GM23338 (cell line): ENCODE measurements around the gene PDE1C. TPM values are rescaled to one million over a fixed set of nuclear protein-coding genes. Genes with fewer than 3 reads are reported as not detected.

Experiments used
- ATAC-seq: fragments of 200-7000 bp; cut with Tn5 transposase; 3 replicates; pipeline ENCODE4 v1.9.1; 2020
- DNase-seq: peaks from one replicate; pipeline ENCODE4 v3.0.0-alpha.2; 2015; ENCODE audit warnings: low spot score
- H2AFZ ChIP-seq: fragments of 200-600 bp; sonication (generic); 2 replicates; pipeline ENCODE4 v1.8.0; 2016; ENCODE audit warnings: antibody characterized with exemption, mild to moderate bottlenecking, moderate library complexity
- H3F3A ChIP-seq: fragments of 200-600 bp; sonication (generic); replicated peaks from 2 replicates; pipeline ENCODE4 v1.8.0; 2017; ENCODE audit warnings: antibody characterized with exemption, mixed run types, low read depth
- H3K27ac ChIP-seq: fragments of 200-600 bp; sonication (generic); 2 replicates; pipeline ENCODE4 v1.6.1; 2016; ENCODE audit warnings: low read depth
- H3K27me3 ChIP-seq: fragments of 200-600 bp; sonication (generic); 2 replicates; pipeline ENCODE4 v1.8.0; 2016; ENCODE audit warnings: mild to moderate bottlenecking, mixed run types, moderate library complexity; ENCODE audit not compliant: insufficient read depth
- H3K36me3 ChIP-seq: fragments of 200-600 bp; sonication (generic); 2 replicates; pipeline ENCODE4 v1.8.0; 2016; ENCODE audit warnings: mild to moderate bottlenecking; ENCODE audit not compliant: insufficient read depth
- H3K4me1 ChIP-seq: fragments of 200-600 bp; sonication (generic); 2 replicates; pipeline ENCODE4 v1.8.0; 2016; ENCODE audit warnings: mild to moderate bottlenecking, moderate library complexity; ENCODE audit not compliant: insufficient read depth
- H3K4me2 ChIP-seq: fragments of 200-600 bp; sonication (generic); 2 replicates; pipeline ENCODE4 v1.7.1; 2017; ENCODE audit warnings: mixed run types
- H3K4me3 ChIP-seq: fragments of 200-600 bp; sonication (generic); 2 replicates; pipeline ENCODE4 v1.6.1; 2016; ENCODE audit warnings: mixed run types
- H3K79me2 ChIP-seq: fragments of 200-600 bp; sonication (generic); replicated peaks from 2 replicates; pipeline ENCODE4 v1.8.0; 2017; ENCODE audit warnings: mild to moderate bottlenecking; ENCODE audit not compliant: insufficient read depth
- H3K9me2 ChIP-seq: fragments of 200-600 bp; sonication (generic); 2 replicates; pipeline ENCODE4 v1.8.0; 2017; ENCODE audit not compliant: insufficient read depth
- H4K20me1 ChIP-seq: fragments of 200-600 bp; sonication (generic); replicated peaks from 2 replicates; pipeline ENCODE4 v1.8.0; 2017; ENCODE audit warnings: mild to moderate bottlenecking; ENCODE audit not compliant: insufficient read depth
- H3K27ac Mint-ChIP-seq: 2 replicates; pipeline ENCODE4 v1.8.0; 2020; ENCODE audit warnings: inconsistent platforms, mild to moderate bottlenecking, moderate library complexity, mixed read lengths
- H3K27me3 Mint-ChIP-seq: 3 replicates; pipeline ENCODE4 v1.8.0; 2022; ENCODE audit warnings: low read depth, mild to moderate bottlenecking, moderate library complexity, mixed read lengths, inconsistent platforms; ENCODE audit not compliant: insufficient read depth, poor library complexity
- H3K36me3 Mint-ChIP-seq: 3 replicates; pipeline ENCODE4 v1.8.0; 2021; ENCODE audit warnings: low read depth, mild to moderate bottlenecking, inconsistent platforms, moderate library complexity, mixed read lengths
- H3K4me1 Mint-ChIP-seq: 3 replicates; pipeline ENCODE4 v1.8.0; 2020; ENCODE audit warnings: mild to moderate bottlenecking, inconsistent platforms, mixed read lengths
- H3K4me3 Mint-ChIP-seq: 3 replicates; pipeline ENCODE4 v1.8.0; 2021; ENCODE audit warnings: moderate library complexity, mild to moderate bottlenecking, inconsistent platforms, mixed read lengths
- H3K9me3 Mint-ChIP-seq: 3 replicates; pipeline ENCODE4 v1.8.0; 2020; ENCODE audit warnings: moderate library complexity, mild to moderate bottlenecking, inconsistent platforms, mixed read lengths
- CREB1 ChIP-seq: fragments of 250-450 bp; sonication (Bioruptor Pico); IDR thresholded peaks from 2 replicates; pipeline ENCODE4 v1.5.0; 2020; ENCODE audit warnings: low read depth, mild to moderate bottlenecking, moderate library complexity
- EZH2 ChIP-seq: fragments of 200-600 bp; sonication (generic); IDR thresholded peaks from one replicate; pipeline ENCODE4 v1.8.0; 2017; ENCODE audit warnings: antibody characterized with exemption, mild to moderate bottlenecking, low read depth; ENCODE audit not compliant: unreplicated experiment
- EZH2phosphoT487 ChIP-seq: fragments of 200-600 bp; sonication (generic); IDR thresholded peaks from one replicate; pipeline ENCODE4 v1.8.1; 2018; ENCODE audit warnings: antibody characterized with exemption; ENCODE audit not compliant: unreplicated experiment
- JUNB ChIP-seq: IDR thresholded peaks from one replicate; pipeline ENCODE4 v1.6.1; 2016; ENCODE audit warnings: antibody characterized with exemption; ENCODE audit not compliant: unreplicated experiment
- NANOG ChIP-seq: IDR thresholded peaks from 2 replicates; pipeline ENCODE4 v1.6.1; 2016; ENCODE audit warnings: antibody characterized with exemption, borderline replicate concordance
- POLR2AphosphoS5 ChIP-seq: IDR thresholded peaks from 2 replicates; pipeline ENCODE4 v1.6.1; 2016; ENCODE audit warnings: antibody characterized with exemption, low read depth
- STAT1 ChIP-seq: IDR thresholded peaks from one replicate; pipeline ENCODE4 v1.6.1; 2016; ENCODE audit warnings: antibody characterized with exemption; ENCODE audit not compliant: unreplicated experiment
- ZNF114 ChIP-seq: fragments of 250-450 bp; sonication (Bioruptor Pico); IDR thresholded peaks from 2 replicates; pipeline ENCODE4 v1.5.0; 2020; ENCODE audit warnings: mild to moderate bottlenecking, moderate library complexity
- ZNF331 ChIP-seq: fragments of 250-450 bp; sonication (Bioruptor Pico); IDR thresholded peaks from 2 replicates; pipeline ENCODE4 v1.5.0; 2020; ENCODE audit warnings: low read depth, mild to moderate bottlenecking, moderate library complexity
- polyA plus RNA-seq: library from polyadenylated mRNA; unstranded; fragments of >200 nt; fragmentation: Nextera tagmentation; extraction: Ambion mirVana; gene quantifications from 2 replicates; pipeline ENCODE4 v1.2.1, GENCODE V29; 2016
- total RNA-seq: library from RNA; depleted of rRNA; stranded (reverse); fragments of >200 nt; shearing (Covaris generic); gene quantifications from 2 replicates; pipeline ENCODE4 v1.2.3, GENCODE V29; 2014
- TF ChIP-seq, protein P1 (sequence below): IDR thresholded peaks from 2 replicates; pipeline ENCODE4 v1.6.1; 2016; ENCODE audit warnings: antibody characterized with exemption
- TF ChIP-seq, protein P2 (sequence below): fragments of 250-450 bp; sonication (Bioruptor Pico); IDR thresholded peaks from 2 replicates; pipeline ENCODE4 v1.5.0; 2020; ENCODE audit warnings: mild to moderate bottlenecking, moderate library complexity
- TF ChIP-seq, protein P3 (sequence below), 2 experiments: fragments of 200-600 bp in 1 of 2; sonication (generic) in 1 of 2; conservative IDR thresholded peaks; 2 replicates each; pipeline versions ENCODE4 v1.5.1 to v1.6.1; 2016 to 2017; ENCODE audit warnings: antibody characterized with exemption in 2 of 2, low read depth in 2 of 2, mild to moderate bottlenecking in 2 of 2, moderate library complexity in 1 of 2
- TF ChIP-seq, protein P4 (sequence below): IDR thresholded peaks from one replicate; pipeline ENCODE4 v1.6.1; 2018; ENCODE audit warnings: antibody characterized with exemption; ENCODE audit not compliant: unreplicated experiment

Gene PDE1C
- total and polyA plus RNA-seq, 2 experiments from 2014 or later: 0.28 TPM; not detected in 1

DNA sequence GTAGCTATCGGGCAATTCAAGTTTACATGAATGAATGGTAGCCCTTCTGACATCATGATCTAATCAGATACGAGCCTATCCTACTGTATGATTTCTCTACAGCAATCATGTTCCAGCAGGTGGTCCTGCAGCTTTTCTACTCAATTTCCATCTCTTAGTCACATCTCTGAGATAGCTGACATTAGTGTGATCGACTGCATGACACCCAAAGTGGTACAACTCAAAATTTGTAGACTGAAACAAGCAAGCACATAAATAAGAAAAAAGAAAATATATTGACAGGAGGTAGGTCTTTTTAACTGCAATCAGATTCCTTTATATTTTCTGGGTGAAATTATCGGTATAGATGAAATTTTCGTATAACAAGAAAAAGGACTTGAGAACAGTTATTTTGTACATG, 251.2 kb downstream of the PDE1C start:
- ATAC-seq: no peak
- H3K27ac ChIP-seq: no peak overlapping the region
- H3K27ac Mint-ChIP-seq: no peak overlapping the region
- H3K4me1 Mint-ChIP-seq: peaks cover 16% of the 10 kb centered on the region
- H3K4me1 ChIP-seq: peaks cover 13% of the 10 kb centered on the region
- no peaks in the 10 kb centered on the region for H3K9me2 ChIP-seq
- DNase-seq: no peak
- no peaks in the 10 kb centered on the region for H3K36me3 ChIP-seq
- no peak overlapping the region for H3K4me2 ChIP-seq
- no peak overlapping the region for H2AFZ ChIP-seq
- no peaks in the 10 kb centered on the region for H3K79me2 ChIP-seq
- H3K4me3 ChIP-seq: no peak overlapping the region
- H3K27me3 ChIP-seq: no peaks in the 10 kb centered on the region
- no peak overlapping the region for H3K4me3 Mint-ChIP-seq
- H3K27me3 Mint-ChIP-seq: no peaks in the 10 kb centered on the region
- H4K20me1 ChIP-seq: no peaks in the 10 kb centered on the region
- no peaks in the 10 kb centered on the region for H3K36me3 Mint-ChIP-seq
- no peaks in the 10 kb centered on the region for H3F3A ChIP-seq
- TF ChIP-seq POLR2AphosphoS5 (no peak), JUNB (no peak), EZH2 (no peak), EZH2phosphoT487 (no peak), ZNF331 (no peak), STAT1 (no peak), CREB1 (CRISPR knock-in tag) (no peak), ZNF114 (CRISPR knock-in tag) (no peak), NANOG (no peak)
- TF ChIP-seq, protein P1, sequence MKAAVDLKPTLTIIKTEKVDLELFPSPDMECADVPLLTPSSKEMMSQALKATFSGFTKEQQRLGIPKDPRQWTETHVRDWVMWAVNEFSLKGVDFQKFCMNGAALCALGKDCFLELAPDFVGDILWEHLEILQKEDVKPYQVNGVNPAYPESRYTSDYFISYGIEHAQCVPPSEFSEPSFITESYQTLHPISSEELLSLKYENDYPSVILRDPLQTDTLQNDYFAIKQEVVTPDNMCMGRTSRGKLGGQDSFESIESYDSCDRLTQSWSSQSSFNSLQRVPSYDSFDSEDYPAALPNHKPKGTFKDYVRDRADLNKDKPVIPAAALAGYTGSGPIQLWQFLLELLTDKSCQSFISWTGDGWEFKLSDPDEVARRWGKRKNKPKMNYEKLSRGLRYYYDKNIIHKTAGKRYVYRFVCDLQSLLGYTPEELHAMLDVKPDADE: no peak
- TF ChIP-seq, protein P2, sequence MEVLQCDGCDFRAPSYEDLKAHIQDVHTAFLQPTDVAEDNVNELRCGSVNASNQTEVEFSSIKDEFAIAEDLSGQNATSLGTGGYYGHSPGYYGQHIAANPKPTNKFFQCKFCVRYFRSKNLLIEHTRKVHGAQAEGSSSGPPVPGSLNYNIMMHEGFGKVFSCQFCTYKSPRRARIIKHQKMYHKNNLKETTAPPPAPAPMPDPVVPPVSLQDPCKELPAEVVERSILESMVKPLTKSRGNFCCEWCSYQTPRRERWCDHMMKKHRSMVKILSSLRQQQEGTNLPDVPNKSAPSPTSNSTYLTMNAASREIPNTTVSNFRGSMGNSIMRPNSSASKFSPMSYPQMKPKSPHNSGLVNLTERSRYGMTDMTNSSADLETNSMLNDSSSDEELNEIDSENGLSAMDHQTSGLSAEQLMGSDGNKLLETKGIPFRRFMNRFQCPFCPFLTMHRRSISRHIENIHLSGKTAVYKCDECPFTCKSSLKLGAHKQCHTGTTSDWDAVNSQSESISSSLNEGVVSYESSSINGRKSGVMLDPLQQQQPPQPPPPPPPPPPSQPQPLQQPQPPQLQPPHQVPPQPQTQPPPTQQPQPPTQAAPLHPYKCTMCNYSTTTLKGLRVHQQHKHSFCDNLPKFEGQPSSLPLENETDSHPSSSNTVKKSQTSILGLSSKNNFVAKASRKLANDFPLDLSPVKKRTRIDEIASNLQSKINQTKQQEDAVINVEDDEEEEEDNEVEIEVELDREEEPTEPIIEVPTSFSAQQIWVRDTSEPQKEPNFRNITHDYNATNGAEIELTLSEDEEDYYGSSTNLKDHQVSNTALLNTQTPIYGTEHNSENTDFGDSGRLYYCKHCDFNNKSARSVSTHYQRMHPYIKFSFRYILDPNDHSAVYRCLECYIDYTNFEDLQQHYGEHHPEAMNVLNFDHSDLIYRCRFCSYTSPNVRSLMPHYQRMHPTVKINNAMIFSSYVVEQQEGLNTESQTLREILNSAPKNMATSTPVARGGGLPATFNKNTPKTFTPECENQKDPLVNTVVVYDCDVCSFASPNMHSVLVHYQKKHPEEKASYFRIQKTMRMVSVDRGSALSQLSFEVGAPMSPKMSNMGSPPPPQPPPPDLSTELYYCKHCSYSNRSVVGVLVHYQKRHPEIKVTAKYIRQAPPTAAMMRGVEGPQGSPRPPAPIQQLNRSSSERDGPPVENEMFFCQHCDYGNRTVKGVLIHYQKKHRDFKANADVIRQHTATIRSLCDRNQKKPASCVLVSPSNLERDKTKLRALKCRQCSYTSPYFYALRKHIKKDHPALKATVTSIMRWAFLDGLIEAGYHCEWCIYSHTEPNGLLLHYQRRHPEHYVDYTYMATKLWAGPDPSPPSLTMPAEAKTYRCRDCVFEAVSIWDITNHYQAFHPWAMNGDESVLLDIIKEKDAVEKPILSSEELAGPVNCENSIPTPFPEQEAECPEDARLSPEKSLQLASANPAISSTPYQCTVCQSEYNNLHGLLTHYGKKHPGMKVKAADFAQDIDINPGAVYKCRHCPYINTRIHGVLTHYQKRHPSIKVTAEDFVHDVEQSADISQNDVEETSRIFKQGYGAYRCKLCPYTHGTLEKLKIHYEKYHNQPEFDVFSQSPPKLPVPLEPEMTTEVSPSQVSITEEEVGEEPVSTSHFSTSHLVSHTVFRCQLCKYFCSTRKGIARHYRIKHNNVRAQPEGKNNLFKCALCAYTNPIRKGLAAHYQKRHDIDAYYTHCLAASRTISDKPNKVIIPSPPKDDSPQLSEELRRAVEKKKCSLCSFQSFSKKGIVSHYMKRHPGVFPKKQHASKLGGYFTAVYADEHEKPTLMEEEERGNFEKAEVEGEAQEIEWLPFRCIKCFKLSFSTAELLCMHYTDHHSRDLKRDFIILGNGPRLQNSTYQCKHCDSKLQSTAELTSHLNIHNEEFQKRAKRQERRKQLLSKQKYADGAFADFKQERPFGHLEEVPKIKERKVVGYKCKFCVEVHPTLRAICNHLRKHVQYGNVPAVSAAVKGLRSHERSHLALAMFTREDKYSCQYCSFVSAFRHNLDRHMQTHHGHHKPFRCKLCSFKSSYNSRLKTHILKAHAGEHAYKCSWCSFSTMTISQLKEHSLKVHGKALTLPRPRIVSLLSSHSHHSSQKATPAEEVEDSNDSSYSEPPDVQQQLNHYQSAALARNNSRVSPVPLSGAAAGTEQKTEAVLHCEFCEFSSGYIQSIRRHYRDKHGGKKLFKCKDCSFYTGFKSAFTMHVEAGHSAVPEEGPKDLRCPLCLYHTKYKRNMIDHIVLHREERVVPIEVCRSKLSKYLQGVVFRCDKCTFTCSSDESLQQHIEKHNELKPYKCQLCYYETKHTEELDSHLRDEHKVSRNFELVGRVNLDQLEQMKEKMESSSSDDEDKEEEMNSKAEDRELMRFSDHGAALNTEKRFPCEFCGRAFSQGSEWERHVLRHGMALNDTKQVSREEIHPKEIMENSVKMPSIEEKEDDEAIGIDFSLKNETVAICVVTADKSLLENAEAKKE (CRISPR knock-in tag): no peak
- TF ChIP-seq, protein P3, sequence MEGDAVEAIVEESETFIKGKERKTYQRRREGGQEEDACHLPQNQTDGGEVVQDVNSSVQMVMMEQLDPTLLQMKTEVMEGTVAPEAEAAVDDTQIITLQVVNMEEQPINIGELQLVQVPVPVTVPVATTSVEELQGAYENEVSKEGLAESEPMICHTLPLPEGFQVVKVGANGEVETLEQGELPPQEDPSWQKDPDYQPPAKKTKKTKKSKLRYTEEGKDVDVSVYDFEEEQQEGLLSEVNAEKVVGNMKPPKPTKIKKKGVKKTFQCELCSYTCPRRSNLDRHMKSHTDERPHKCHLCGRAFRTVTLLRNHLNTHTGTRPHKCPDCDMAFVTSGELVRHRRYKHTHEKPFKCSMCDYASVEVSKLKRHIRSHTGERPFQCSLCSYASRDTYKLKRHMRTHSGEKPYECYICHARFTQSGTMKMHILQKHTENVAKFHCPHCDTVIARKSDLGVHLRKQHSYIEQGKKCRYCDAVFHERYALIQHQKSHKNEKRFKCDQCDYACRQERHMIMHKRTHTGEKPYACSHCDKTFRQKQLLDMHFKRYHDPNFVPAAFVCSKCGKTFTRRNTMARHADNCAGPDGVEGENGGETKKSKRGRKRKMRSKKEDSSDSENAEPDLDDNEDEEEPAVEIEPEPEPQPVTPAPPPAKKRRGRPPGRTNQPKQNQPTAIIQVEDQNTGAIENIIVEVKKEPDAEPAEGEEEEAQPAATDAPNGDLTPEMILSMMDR (conservative IDR thresholded peaks at IDR 0.05; ENCODE audit: low read depth in 2 of 2): no peak
- TF ChIP-seq, protein P4, sequence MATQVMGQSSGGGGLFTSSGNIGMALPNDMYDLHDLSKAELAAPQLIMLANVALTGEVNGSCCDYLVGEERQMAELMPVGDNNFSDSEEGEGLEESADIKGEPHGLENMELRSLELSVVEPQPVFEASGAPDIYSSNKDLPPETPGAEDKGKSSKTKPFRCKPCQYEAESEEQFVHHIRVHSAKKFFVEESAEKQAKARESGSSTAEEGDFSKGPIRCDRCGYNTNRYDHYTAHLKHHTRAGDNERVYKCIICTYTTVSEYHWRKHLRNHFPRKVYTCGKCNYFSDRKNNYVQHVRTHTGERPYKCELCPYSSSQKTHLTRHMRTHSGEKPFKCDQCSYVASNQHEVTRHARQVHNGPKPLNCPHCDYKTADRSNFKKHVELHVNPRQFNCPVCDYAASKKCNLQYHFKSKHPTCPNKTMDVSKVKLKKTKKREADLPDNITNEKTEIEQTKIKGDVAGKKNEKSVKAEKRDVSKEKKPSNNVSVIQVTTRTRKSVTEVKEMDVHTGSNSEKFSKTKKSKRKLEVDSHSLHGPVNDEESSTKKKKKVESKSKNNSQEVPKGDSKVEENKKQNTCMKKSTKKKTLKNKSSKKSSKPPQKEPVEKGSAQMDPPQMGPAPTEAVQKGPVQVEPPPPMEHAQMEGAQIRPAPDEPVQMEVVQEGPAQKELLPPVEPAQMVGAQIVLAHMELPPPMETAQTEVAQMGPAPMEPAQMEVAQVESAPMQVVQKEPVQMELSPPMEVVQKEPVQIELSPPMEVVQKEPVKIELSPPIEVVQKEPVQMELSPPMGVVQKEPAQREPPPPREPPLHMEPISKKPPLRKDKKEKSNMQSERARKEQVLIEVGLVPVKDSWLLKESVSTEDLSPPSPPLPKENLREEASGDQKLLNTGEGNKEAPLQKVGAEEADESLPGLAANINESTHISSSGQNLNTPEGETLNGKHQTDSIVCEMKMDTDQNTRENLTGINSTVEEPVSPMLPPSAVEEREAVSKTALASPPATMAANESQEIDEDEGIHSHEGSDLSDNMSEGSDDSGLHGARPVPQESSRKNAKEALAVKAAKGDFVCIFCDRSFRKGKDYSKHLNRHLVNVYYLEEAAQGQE: no peak
- H3K9me3 Mint-ChIP-seq: no peaks in the 10 kb centered on the region
